Sciatic nerve (tissue), 2 donors: Measurements from ENCODE around the gene EEF1AKMT2. TPM values are rescaled to one million over a fixed set of nuclear protein-coding genes. Genes with fewer than 3 reads are reported as not detected.
"Not testable (repeated sequence)": the region's sequence is repeated elsewhere in the genome, so short reads cannot be mapped to it uniquely, and the experiment has no call there.

Source experiments
- ATAC-seq: fragments of 200-7000 bp; cut with Tn5 transposase; one replicate; pipeline ENCODE4 v1.9.1; 2020; ENCODE audit warnings: mild to moderate bottlenecking, moderate library complexity
- DNase-seq: peaks from one replicate; pipeline ENCODE4 v3.0.0-alpha.2; 2020; ENCODE audit warnings: low spot score
- intact Hi-C: fragments of 100-400 bp; cut with DNase I; formaldehyde crosslinking; loops from one replicate; pipeline ENCODE4 v1.14.2; 2022
- total RNA-seq: library from RNA; stranded (reverse); fragmentation: NEBNext Ultra II Directional; extraction: Animal tissue kit (Norgen Biotek cat#: 25700); gene quantifications from one replicate; pipeline ENCODE4 v1.2.1, GENCODE V29; 2021
- donor health status: DM: no; HTN: no; CAD: no.
- donor health status: DM: no; HTN: no; CAD: no.

Gene EEF1AKMT2
- total RNA-seq: 21.3 TPM

DNA sequence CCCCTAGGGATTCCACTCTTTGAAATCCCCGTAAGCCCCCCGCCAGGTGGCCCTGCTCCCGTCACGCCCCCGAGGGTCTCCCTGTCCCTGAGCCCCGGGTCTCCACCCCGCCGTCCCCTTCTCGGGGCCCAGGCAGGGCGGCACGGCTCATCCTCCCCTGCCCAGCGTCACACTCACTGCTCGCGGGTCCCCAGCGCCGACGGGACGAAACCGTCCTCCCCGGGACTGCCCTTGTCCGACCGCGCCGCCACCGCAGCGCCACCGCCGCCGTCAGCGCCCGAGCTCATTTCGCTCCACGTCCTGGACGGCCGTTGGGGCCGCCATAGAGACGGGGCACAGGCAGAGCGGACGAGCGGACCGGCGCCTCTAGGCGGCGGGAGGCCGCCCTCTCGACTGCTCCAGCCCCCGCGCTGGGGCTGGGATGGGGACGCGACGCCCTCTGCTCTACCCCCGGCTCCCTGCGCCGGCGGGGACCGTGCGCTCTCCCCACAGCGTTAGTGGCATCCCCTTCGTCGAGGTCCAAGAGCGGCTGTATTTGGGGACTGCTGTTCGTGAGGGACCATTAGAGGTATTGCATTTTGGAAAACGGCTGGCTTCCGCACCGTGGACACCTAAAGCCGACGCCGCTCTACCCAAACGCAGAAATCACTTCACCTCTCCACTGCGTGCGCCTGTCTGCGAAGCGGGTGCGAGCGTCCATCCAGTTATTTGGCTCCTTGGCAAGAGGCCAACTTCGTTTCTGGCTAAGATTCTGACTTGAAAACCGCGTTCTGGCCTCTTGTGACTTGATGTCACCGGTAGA is at the start of gene EEF1AKMT2:
TSS of gene EEF1AKMT2 (minus strand) at position 341 of the 802 bp plus-strand sequence. CDS start at position 287, 54 bp downstream.
- ATAC-seq (peak; percentile 98), DNase-seq (peak; percentile 86)
- intact Hi-C loops: no loop called here

DNA sequence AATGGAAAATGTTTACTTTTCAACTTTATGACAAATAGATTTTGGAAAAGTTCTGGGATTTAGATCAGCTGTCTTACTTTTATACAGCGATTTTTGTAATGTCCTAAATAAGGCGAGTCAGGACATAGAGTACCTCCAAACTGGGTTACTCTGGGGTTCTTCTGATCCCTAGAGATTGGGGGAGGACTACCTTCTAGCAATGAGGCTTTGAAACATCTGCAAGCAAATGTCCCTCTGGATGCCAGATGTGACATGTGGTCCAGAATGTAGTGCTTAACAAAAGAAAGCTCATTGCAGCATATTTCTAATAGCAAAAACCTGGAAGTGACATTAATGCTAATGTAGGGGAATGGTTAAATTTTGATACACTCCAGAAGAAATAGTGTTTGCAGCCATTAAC is 46.0 kb upstream of the EEF1AKMT2 start:
- no peak for ATAC-seq
- intact Hi-C loops: no loop called here
- DNase-seq: no peak

DNA sequence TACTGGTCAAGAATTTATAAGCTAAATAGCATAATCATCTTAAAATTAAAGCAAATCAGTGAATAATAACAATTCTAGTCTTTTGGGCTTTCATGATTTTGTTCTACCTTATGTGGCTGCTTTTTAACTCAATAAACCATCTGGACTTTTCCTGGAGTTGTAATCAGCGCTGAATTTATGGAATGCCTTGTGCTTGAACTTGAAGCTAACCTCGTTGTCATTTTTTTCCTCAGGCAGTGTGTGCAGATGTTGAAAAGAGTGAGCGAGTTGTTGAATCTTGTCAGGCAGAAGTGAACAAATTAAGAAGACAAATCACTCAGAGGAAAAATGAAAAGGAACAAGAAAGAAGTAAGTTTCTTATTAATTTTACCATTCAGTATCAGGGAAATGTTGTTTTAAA is 39.4 kb upstream of the EEF1AKMT2 start:
- intact Hi-C loops: no loop called here
- DNase-seq: no peak
- ATAC-seq: no peak

DNA sequence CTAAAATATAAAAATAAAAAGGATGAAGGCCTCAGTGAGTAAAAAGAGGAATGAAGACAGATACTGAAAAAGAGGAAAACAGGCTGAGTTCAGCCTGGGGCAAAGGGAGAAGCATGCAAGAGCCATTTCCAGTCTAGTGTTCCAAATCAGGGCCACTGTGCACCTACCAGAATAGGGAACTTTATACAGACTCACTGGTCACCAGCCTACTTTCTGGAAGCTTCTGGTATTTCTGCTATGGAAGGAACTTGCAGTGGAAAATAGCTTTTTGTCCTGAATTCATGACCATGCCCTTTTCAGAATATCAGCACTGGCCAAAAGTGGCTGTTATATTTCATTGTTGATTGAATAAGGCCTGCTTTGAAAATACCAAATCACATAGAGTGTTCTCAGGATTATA is 38.8 kb upstream of the EEF1AKMT2 start:
- intact Hi-C loops: no loop called here
- DNase-seq (no peak), ATAC-seq (no peak)

DNA sequence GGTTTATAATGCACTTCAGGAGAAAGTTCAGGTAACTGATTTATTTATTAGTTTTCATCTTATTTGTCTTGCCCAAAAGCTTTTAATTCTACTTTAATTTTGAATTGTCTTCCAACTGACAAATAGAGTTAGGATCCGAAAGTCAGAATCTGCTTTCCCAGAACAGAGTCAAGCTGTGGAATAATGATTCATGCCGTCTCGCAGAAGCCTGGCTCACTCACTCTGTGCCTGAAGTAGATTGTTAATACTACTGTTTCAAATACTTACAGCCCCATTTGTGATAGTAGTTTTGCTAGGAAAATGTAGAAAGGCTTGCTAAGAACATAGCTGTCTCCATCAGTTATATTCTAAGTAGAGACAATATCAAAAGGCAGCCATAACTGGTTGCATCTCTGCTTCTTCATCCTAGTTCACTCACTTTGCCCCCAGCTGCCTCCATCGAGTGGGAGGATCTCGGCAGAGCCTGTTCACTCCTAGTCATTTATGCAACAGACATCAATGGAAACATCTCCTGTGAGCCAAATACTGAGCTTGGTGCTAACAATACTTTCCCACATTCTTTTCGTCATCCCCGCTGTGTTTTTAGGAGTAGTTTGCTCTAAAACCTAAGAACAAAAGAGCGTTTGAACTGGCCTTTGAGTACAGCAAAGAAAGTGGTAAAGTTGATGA is 37.9 kb upstream of the EEF1AKMT2 start:
- DNase-seq: no peak
- intact Hi-C loops: loop anchor here (10.0 kb wide), 1 partner anchor 1005 kb away; no protein-coding TSS in a partner anchor
- no peak for ATAC-seq

DNA sequence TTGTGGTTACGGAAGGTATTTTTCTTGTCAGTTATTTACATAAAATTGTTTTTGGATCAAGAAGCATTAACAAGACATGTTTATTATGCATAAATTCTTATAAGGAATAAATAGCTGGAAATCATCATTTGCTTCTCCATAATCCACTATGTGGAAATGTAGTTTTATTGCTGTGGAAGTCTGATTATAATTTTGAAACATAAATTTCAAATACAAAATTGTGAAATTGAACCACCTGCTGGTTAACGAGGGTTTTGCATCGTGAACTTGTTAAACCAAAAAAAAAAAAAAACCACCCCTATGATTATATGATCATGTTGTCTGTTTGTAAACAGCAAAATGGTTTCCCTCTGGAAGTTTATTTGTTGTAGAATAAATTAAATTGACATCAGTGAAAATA is 35.8 kb upstream of the EEF1AKMT2 start:
- DNase-seq (no peak), ATAC-seq (no peak)
- intact Hi-C loops: loop anchor here (10.0 kb wide), 1 partner anchor 1007 kb away; no protein-coding TSS in a partner anchor

DNA sequence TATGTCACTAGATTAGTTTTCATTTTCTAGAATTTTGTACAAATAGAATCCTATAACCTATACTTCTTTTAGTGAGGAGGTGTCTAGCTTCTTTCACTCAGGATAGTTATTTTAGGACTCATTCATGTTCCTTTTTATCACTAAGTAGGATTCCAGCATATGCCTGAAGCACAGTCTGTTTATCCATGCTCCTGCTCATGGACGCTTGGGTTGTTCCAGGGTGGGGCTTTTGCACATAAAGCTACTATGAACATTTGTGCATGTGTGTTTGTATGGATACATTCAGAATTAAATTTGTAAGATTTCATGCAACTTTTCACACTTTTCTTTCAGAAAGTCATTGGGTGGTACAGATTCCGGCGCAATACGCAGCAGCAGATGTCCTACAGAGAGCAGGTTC is 34.6 kb upstream of the EEF1AKMT2 start:
- ATAC-seq: no peak
- DNase-seq: no peak
- intact Hi-C loops: loop anchor here (10.0 kb wide), 1 partner anchor 1009 kb away; no protein-coding TSS in a partner anchor

DNA sequence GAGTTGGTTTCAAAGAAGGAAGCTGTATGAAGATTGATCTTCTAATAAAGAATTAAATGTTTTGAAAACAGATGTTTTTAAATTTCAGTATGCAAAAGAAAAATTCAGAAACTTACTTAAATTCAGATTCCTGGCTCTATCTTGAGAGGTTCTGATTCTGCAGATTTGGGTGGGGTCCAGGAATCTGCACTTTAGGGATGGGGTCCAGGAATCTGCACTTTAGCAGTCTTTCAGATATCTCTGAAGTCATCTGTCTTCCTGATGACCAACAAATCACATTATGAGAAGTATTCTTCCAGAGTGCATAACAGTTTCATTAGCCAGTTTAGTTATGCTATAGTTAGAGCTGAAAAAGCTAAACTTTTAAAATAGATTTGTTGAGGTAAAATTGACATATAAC is 34.0 kb upstream of the EEF1AKMT2 start:
- DNase-seq (no peak), ATAC-seq (no peak)
- intact Hi-C loops: loop anchor here (10.0 kb wide), 1 partner anchor 1009 kb away; no protein-coding TSS in a partner anchor

DNA sequence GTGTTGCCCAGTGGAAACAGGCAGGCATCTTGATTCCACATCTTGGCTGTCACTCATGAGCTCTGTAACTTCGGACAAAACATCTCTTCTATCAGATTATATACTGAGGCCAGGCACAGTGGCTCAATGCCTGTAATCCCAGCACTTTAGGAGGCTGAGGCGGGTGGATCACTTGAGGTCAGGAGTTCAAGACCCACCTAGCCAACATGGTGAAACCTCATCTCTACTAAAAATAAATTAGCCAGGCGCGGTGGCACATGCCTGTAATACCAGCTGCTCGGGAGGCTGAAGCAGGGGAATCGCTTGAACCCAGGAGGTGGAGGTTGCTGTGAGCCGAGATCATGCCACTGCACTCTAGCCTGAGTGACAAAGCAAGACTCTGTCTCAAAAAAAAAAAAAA is 33.2 kb upstream of the EEF1AKMT2 start:
- intact Hi-C loops: loop anchor here (10.0 kb wide), 1 partner anchor 1010 kb away; no protein-coding TSS in a partner anchor
- not testable (repeated sequence) for DNase-seq, ATAC-seq

DNA sequence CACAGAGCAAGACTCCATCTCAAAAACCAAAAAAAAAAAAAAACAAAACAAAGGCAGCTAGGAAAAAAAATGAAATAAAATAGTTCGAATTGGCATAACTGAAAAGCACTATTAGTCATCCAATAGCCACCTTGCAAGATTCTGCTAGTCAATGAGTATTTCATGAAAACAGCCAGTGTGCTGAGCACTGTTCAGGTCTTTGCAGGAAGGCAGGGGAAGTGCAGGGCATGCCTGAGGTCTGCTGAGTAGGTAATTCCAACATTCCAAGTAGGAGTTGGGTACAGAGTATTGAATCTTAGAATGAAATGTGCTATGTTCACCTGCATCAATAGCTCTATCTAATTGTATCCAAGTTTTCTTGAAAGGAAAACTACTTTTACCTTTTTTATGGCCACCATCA is 32.8 kb upstream of the EEF1AKMT2 start:
- DNase-seq (no peak), ATAC-seq (no peak)
- intact Hi-C loops: loop anchor here (10.0 kb wide), 1 partner anchor 1010 kb away; no protein-coding TSS in a partner anchor

DNA sequence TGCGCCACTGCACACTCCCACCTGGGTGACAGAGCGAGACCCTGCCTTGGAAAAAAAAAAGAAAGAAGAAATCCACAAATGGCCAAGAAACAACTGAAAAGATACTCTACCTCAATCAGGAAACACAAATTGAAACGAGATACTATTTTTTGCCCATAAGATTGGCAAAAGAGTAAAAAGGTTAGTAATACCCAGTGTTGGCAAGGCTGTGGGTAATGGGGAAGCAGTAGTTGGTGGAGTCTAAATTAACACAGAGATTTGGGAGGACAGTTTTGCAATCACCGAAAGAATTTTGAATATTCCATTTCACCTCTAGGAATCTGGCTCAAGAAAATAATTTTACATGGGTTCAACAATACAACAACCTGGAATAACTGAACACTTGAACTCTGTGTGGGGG is 29.8 kb upstream of the EEF1AKMT2 start:
- intact Hi-C loops: loop anchor here (10.0 kb wide), 1 partner anchor 1013 kb away; no protein-coding TSS in a partner anchor
- DNase-seq (no peak), ATAC-seq (no peak)

DNA sequence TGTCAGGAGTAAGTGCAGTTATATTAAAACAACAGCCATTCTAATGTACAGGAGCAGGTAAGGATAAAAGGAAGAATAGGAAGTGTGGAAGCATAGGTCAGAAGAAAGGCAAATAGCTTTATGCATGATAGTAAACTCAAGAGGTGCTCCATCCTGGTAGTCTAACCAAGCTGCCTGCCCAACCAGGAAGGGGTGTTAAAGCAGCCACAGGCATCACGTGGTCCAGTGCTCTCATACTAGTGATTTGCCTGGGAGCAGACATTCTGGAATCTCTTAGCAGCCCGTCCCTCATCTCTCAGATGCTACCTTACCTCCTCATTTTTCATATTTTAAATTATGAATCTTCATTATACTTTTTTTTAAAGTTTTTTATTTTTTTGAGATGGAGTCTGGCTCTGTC is 28.4 kb upstream of the EEF1AKMT2 start:
- ATAC-seq (no peak), DNase-seq (no peak)
- intact Hi-C loops: loop anchor here (10.0 kb wide), 1 partner anchor 1015 kb away; no protein-coding TSS in a partner anchor

DNA sequence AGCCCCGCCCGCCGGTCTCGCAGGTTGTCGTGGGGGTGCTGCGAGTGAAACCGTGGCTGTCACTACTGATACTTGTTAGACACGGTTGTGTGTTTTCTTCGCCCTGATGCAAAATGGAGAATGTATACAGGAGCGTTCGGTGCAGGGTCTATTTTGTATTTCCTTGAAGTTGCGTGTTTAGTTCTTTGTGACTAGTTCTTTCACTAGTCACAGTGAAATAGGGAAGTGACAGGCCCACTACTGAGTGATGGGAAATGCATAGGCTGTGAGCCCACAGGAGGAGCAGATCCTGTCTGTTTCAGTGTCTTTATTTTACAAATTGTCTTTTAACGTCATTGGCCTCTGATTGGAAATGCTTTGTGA is 10.6 kb upstream of the EEF1AKMT2 start:
- intact Hi-C loops: no loop called here
- no peak for DNase-seq
- ATAC-seq: no peak

DNA sequence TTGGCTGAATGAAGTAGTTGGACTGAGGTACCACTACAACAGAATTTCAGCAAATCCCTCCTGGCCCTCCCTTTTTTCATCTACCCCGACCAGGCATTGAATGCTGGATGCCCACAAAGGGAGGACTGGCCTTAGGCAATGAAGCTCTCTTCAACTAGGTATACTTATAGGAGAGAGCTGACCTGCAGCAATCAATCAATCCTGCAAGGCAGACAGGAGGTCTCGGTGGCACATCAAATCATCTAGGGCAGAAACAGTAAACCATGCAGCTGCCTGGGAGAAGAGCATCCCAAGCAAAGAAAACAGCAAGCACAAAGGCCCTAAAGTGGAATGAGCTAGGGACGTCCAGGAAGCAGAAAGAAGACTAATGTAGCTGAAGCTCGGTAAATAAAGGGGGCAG is 7.5 kb upstream of the EEF1AKMT2 start:
- ATAC-seq (no peak), DNase-seq (no peak)
- intact Hi-C loops: no loop called here

DNA sequence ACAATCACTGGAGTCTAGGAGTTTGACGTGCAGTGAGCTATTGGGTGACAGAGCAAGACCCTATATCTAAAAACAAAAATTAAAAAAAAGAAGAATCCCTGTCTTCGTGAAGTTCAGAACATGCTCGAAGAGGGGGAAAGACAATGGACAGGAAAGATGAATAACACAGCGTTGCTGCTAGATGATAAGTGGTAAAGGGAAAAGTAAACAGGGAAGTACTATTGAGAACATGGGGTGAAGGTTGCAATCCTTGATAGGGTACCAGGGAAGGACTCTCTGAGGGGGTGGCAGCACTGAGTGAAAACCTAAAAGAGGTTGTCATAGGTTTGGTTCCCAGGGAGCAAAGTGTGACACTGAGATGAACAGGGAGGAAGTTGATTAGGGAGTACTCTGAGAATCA is 7.1 kb upstream of the EEF1AKMT2 start:
- no peak for DNase-seq
- intact Hi-C loops: no loop called here
- ATAC-seq: no peak

DNA sequence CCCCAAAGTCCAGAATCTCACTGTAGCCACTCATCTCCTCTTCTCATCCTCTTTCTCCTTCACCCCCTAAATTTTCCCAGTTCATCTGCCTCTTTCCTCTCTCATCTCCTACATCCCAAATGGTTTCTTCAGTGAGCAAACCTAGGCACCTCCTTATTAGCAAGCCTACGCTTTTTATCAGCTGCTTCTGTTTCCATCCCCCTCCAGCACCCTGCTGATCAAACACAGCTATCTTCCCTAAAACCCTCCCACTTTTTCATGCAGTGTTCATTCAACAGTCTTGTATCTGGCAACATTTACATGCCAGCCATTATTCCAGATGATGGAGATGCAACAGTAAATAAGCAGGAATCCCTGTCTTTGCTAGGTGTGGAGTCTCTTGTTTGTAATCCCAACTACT is 6.7 kb upstream of the EEF1AKMT2 start:
- DNase-seq (no peak), ATAC-seq (no peak)
- intact Hi-C loops: no loop called here

DNA sequence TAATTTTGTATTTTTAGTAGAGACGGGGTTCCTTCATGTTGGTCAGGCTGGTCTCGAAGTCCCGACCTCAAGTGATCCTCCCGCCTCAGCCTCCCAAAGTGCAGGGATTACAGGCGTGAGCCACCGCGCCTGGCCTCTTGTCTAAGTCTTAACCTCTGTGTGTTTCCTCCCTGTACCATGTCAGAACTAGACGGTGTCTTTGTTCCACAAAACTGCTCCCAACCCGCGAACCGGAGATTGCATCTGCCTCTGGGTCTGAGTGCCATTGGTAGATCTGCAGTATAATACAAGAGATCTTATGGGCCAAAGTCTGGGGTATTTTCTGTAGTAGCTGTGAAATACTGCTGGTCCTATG is 1.3 kb upstream of the EEF1AKMT2 start:
- no peak for ATAC-seq
- DNase-seq: no peak
- intact Hi-C loops: no loop called here

DNA sequence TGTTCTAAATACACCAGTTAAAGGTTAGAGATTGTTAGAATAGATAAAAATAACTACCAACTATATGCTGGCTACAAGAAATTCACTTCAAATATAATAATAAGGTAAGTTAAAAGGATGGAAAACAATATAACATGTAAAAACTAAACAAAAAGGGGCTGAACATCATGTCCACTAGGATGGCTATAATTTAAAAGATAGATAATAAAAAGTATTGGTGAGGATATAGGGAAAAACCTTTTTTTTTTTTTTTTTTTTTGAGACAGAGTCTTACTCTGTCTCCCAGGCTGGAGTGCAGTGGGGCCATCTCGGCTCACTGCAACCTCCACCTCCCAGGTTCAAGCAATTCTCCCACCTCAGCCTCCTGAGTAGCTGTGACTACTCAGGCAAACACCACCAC is 8.8 kb downstream of the EEF1AKMT2 start:
- intact Hi-C loops, DNase-seq, ATAC-seq: not testable (repeated sequence)

DNA sequence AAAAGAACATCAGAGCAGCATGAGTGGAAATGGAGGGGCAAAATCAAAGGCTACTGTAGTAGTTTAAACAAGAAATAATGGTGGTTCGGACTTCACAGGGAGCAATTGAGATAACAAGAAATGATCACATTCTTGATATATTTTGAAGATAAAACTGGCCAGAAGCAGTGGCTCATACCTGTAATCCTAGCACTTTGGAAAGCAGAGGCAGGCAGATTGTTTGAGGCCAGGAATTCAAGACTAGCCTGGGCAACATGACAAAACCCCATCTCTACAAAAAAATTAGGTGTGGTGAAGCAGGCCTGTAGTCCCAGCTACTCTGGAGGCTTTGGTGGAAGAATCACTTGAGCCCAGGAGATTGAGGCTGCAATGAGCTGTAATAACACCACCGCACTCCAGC is 22.9 kb downstream of the EEF1AKMT2 start:
- DNase-seq (no peak), ATAC-seq (no peak)
- intact Hi-C loops: no loop called here

DNA sequence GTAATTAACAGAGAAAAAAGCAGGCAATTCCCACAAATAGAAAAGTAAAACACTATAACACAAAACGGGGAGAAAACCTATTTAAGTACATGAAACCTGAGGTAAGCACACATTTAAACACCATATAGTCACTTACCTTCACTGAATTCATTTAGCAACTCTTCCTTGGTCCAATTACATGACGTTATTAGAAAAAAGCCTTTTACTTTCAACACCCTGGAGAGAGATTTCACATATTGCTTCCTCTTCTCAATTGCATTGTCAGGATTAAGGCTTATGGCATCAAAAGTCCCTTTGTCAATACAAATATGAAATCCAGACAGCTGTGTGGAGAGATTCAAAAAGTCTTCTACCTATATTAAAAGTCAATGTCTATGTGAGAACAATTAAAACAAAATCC is 26.4 kb downstream of the EEF1AKMT2 start:
- intact Hi-C loops: no loop called here
- DNase-seq (no peak), ATAC-seq (no peak)
